Measurements from ENCODE around the gene MCTP1.

DNA sequence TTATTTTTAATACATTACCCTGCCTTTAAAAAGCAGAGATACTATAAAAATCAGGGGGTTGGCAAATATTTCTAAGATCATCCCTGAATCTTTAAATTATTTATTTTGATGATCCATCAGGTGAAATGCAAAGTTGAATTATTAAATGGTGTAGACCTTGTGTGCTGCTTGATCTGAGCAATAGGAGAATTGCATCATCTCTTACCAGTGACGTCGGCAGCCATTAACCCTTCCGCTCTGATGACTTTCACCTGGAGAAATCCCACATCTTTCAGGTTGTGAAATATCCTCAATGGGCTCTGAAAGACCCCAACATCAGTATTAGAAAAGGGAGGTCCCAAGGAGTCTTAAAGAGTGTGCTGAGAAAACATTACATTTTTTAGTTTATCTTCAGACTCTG is 396.2 kb downstream of the MCTP1 start:
- TF ChIP-seq, protein P1, sequence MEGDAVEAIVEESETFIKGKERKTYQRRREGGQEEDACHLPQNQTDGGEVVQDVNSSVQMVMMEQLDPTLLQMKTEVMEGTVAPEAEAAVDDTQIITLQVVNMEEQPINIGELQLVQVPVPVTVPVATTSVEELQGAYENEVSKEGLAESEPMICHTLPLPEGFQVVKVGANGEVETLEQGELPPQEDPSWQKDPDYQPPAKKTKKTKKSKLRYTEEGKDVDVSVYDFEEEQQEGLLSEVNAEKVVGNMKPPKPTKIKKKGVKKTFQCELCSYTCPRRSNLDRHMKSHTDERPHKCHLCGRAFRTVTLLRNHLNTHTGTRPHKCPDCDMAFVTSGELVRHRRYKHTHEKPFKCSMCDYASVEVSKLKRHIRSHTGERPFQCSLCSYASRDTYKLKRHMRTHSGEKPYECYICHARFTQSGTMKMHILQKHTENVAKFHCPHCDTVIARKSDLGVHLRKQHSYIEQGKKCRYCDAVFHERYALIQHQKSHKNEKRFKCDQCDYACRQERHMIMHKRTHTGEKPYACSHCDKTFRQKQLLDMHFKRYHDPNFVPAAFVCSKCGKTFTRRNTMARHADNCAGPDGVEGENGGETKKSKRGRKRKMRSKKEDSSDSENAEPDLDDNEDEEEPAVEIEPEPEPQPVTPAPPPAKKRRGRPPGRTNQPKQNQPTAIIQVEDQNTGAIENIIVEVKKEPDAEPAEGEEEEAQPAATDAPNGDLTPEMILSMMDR (IDR thresholded peaks at IDR 0.05), result no peak
- no peak for TF ChIP-seq POLR2AphosphoS5 (IDR thresholded peaks at IDR 0.05; ENCODE audit: insufficient read depth in 1 of 2, low read depth in 1 of 2)
- TF ChIP-seq POLR2A (IDR thresholded peaks at IDR 0.05), result no peak

Data from vagina (tissue), 2 donors.